ENCODE data around the gene EZR. TPM values are rescaled to one million over a fixed set of nuclear protein-coding genes. Genes with fewer than 3 reads are reported as not detected.
A peak's percentile ranks its signal among the peaks of the same experiment; 100 is the strongest.

Gene EZR
- total RNA-seq, 4 donors from 2014 or later: 201 to 515 (median 470) TPM

GRCh38 chr6:158786645-158787304 is 32.4 kb downstream of the EZR start:
- peak in 2 of 3 donors; percentile 14 to 68 for DNase-seq
- Histone ChIP-seq H3K27ac (peak overlapping the region in 3 of 4 donors; percentile 8 to 79 (median 51)), H3K9me3 (no peaks in the 10 kb centered on the region), H3K4me1 (peaks cover 0 to 46% (median 9%) of the 10 kb centered on the region in 4 donors), H3K27me3 (no peaks in the 10 kb centered on the region), H3K4me3 (no peak overlapping the region), H3K36me3 (peaks cover 0 to 75% (median 3%) of the 10 kb centered on the region in 3 donors)
- TF ChIP-seq POLR2A (IDR thresholded peaks at IDR 0.05): peak in 1 of 2 donors; percentile 36
- TF ChIP-seq, protein P1, sequence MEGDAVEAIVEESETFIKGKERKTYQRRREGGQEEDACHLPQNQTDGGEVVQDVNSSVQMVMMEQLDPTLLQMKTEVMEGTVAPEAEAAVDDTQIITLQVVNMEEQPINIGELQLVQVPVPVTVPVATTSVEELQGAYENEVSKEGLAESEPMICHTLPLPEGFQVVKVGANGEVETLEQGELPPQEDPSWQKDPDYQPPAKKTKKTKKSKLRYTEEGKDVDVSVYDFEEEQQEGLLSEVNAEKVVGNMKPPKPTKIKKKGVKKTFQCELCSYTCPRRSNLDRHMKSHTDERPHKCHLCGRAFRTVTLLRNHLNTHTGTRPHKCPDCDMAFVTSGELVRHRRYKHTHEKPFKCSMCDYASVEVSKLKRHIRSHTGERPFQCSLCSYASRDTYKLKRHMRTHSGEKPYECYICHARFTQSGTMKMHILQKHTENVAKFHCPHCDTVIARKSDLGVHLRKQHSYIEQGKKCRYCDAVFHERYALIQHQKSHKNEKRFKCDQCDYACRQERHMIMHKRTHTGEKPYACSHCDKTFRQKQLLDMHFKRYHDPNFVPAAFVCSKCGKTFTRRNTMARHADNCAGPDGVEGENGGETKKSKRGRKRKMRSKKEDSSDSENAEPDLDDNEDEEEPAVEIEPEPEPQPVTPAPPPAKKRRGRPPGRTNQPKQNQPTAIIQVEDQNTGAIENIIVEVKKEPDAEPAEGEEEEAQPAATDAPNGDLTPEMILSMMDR (IDR thresholded peaks at IDR 0.05): no peak

GRCh38 chr6:158785036-158785435 is 34.1 kb downstream of the EZR start:
- peaks cover 0 to 49% (median 6%) of the 10 kb centered on the region in 4 donors for H3K4me1 ChIP-seq

DNA sequence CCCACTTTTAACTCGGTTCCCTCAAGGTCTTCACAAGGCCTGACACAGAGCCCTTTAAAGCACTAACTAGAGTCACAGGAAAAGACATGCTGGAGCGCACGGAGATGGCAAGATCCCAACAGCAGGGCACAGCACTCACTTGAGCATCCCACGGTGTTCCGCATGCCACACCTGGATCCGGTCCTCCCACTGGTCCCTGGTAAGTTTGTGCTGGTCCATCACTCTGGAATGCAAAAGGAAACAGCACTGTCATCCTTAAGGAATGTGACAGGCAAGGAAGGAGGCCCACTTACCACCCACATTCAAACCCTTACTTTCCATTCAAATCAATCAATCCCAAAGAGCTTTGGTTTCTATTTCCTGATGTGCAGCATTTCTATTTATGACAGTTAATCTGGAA is 34.7 kb downstream of the EZR start:
- H3K27me3 ChIP-seq: no peaks in the 10 kb centered on the region
- TF ChIP-seq, protein P1 (IDR thresholded peaks at IDR 0.05): no peak
- TF ChIP-seq POLR2A (IDR thresholded peaks at IDR 0.05): no peak
- H3K27ac ChIP-seq: no peak overlapping the region
- H3K9me3 ChIP-seq: no peaks in the 10 kb centered on the region
- peak in 2 of 3 donors; percentile 13 to 41 for DNase-seq
- H3K4me1 ChIP-seq: peaks cover 0 to 49% (median 4%) of the 10 kb centered on the region in 4 donors
- peaks cover 0 to 96% (median 3%) of the 10 kb centered on the region in 3 donors for H3K36me3 ChIP-seq
- H3K4me3 ChIP-seq: no peak overlapping the region

More at GRCh38 chr6:158785036-158785435, 34.1 kb downstream of the EZR start:
- Histone ChIP-seq H3K36me3 (peaks cover 0 to 92% (median 3%) of the 10 kb centered on the region in 3 donors), H3K4me3 (no peak overlapping the region), H3K27ac (peak overlapping the region in 1 of 4 donors; percentile 10), H3K27me3 (no peaks in the 10 kb centered on the region), H3K9me3 (no peaks in the 10 kb centered on the region)
- peak in 1 of 3 donors; percentile 46 for DNase-seq
- no peak for TF ChIP-seq POLR2A (IDR thresholded peaks at IDR 0.05)
- TF ChIP-seq, protein P1 (IDR thresholded peaks at IDR 0.05): no peak

GRCh38 chr6:158783851-158784250 is 35.3 kb downstream of the EZR start:
- H3K36me3 ChIP-seq: peaks cover 0 to 99% (median 3%) of the 10 kb centered on the region in 3 donors
- H3K9me3 ChIP-seq: no peaks in the 10 kb centered on the region
- H3K27me3 ChIP-seq: no peaks in the 10 kb centered on the region
- no peak overlapping the region for H3K4me3 ChIP-seq
- TF ChIP-seq, protein P1 (IDR thresholded peaks at IDR 0.05): no peak
- DNase-seq: peak in 2 of 3 donors; percentile 13
- H3K27ac ChIP-seq: peak overlapping the region in 1 of 4 donors; percentile 14
- H3K4me1 ChIP-seq: peaks cover 0 to 50% (median 3%) of the 10 kb centered on the region in 4 donors

GRCh38 chr6:158783167-158783450 is 36.1 kb downstream of the EZR start:
- DNase-seq: peak in 2 of 3 donors; percentile 15 to 45
- H3K9me3 ChIP-seq: no peaks in the 10 kb centered on the region
- H3K27ac ChIP-seq: peak overlapping the region in 1 of 4 donors; percentile 10
- TF ChIP-seq, protein P1 (IDR thresholded peaks at IDR 0.05): no peak
- TF ChIP-seq POLR2A (IDR thresholded peaks at IDR 0.05): no peak
- H3K4me3 ChIP-seq: no peak overlapping the region
- peaks cover 0 to 97% (median 3%) of the 10 kb centered on the region in 3 donors for H3K36me3 ChIP-seq
- H3K4me1 ChIP-seq: peaks cover 0 to 50% (median 3%) of the 10 kb centered on the region in 4 donors
- no peaks in the 10 kb centered on the region for H3K27me3 ChIP-seq

Data from Peyer's patch (tissue), 4 donors.